Cerebellar cortex (tissue), 1 donor: ENCODE data around the gene PTHLH.

ENCODE experiments used
- DNase-seq: peaks from one replicate; pipeline ENCODE4 v3.0.0-alpha.2; 2015; ENCODE audit warnings: low spot score

Gene PTHLH

GRCh38 chr12:27974735-27975221 is 2.2 kb upstream of the PTHLH start:
- no peak for DNase-seq

- DNase-seq, result no peak
These were observed 956 bp upstream of the PTHLH start for GRCh38 chr12:27973487-27973890.

- no peak for DNase-seq
These were observed 927 bp downstream of the PTHLH start for GRCh38 chr12:27971606-27972005.

- no peak for DNase-seq
These were observed 1.4 kb downstream of the PTHLH start for GRCh38 chr12:27971121-27971489.

GRCh38 chr12:27970401-27971120 is 2.0 kb downstream of the PTHLH start:
- no peak for DNase-seq

GRCh38 chr12:27969624-27970400 is 2.7 kb downstream of the PTHLH start:
- DNase-seq, result peak; percentile 13

GRCh38 chr12:27968972-27969623 is 3.4 kb downstream of the PTHLH start:
- no peak for DNase-seq

GRCh38 chr12:27967551-27968054 is 4.9 kb downstream of the PTHLH start:
- no peak for DNase-seq

- no peak for DNase-seq
These were observed 5.7 kb downstream of the PTHLH start for GRCh38 chr12:27966870-27967269.

- no peak for DNase-seq
These were observed 6.6 kb downstream of the PTHLH start for GRCh38 chr12:27965966-27966365.

GRCh38 chr12:27965411-27965810 is 7.1 kb downstream of the PTHLH start:
- DNase-seq, result no peak

GRCh38 chr12:27964123-27964522 is 8.4 kb downstream of the PTHLH start:
- no peak for DNase-seq

- DNase-seq, result no peak
These were observed 11.7 kb downstream of the PTHLH start for GRCh38 chr12:27960821-27961220.

- DNase-seq, result no peak
These were observed 13.9 kb downstream of the PTHLH start for GRCh38 chr12:27958675-27959074.

- DNase-seq, result no peak
These were observed 15.2 kb downstream of the PTHLH start for GRCh38 chr12:27957366-27957765.

- DNase-seq, result no peak
These were observed 18.7 kb downstream of the PTHLH start for GRCh38 chr12:27953817-27954216.

GRCh38 chr12:27953348-27953747 is 19.2 kb downstream of the PTHLH start:
- DNase-seq, result no peak

- no peak for DNase-seq
These were observed 20.0 kb downstream of the PTHLH start for GRCh38 chr12:27952510-27952909.

GRCh38 chr12:27951898-27952297 is 20.6 kb downstream of the PTHLH start:
- DNase-seq, result no peak

- no peak for DNase-seq
These were observed 26.1 kb downstream of the PTHLH start for GRCh38 chr12:27946421-27946820.

GRCh38 chr12:27940756-27941402 is 31.7 kb downstream of the PTHLH start:
- DNase-seq, result peak; percentile 86

- no peak for DNase-seq
These were observed 32.3 kb downstream of the PTHLH start for GRCh38 chr12:27940245-27940644.
